OCI-LY3 (cell line): ENCODE measurements around the gene PNRC2.

Experiments used
- CTCF ChIP-seq: fragments of 200-600, 300-600 bp; sonication (generic); IDR thresholded peaks from 2 replicates; pipeline ENCODE4 v1.5.1; 2014; ENCODE audit warnings: antibody characterized with exemption, low read length, low read depth
- EZH2phosphoT487 ChIP-seq: fragments of 200-600 bp; shearing (Covaris generic); IDR thresholded peaks from 2 replicates; pipeline ENCODE4 v1.6.1; 2018; ENCODE audit warnings: antibody characterized with exemption, mixed run types, low read depth

GRCh38 chr1:23924601-23925000, 35.0 kb upstream of the PNRC2 start:
- TF ChIP-seq CTCF (no peak), EZH2phosphoT487 (no peak)
